H9 (cell line): ENCODE measurements around the gene DPH7. TPM values are rescaled to one million over a fixed set of nuclear protein-coding genes. Genes with fewer than 3 reads are reported as not detected.

Experiments used
- DNase-seq: peaks from one replicate; pipeline ENCODE4 v3.0.0-alpha.2; 2017
- H2AFZ ChIP-seq: one replicate; pipeline ENCODE4 v1.6.1; 2013; ENCODE audit warnings: mild to moderate bottlenecking, low read length, control low read depth, moderate library complexity
- H2AK5ac ChIP-seq: 2 replicates; pipeline ENCODE4 v1.6.1; 2013; ENCODE audit warnings: low read length, control low read depth, mixed read lengths; ENCODE audit not compliant: insufficient read length
- H2BK120ac ChIP-seq: one replicate; pipeline ENCODE4 v1.6.1; 2013; ENCODE audit warnings: low read depth, mild to moderate bottlenecking, low read length, control low read depth, inconsistent platforms; ENCODE audit not compliant: poor library complexity, severe bottlenecking
- H2BK12ac ChIP-seq: 2 replicates; pipeline ENCODE4 v1.6.1; 2013; ENCODE audit warnings: low read length, control low read depth, mixed read lengths, low read depth; ENCODE audit not compliant: insufficient read length
- H2BK15ac ChIP-seq: 2 replicates; pipeline ENCODE4 v1.6.1; 2013; ENCODE audit warnings: low read depth, low read length, control low read depth
- H2BK20ac ChIP-seq: one replicate; pipeline ENCODE4 v1.6.1; 2013; ENCODE audit warnings: low read depth, mild to moderate bottlenecking, low read length, control low read depth, inconsistent platforms; ENCODE audit not compliant: poor library complexity, severe bottlenecking
- H2BK5ac ChIP-seq: 2 replicates; pipeline ENCODE4 v1.6.1; 2013; ENCODE audit warnings: low read length, control low read depth, mixed read lengths; ENCODE audit not compliant: insufficient read length
- H3K14ac ChIP-seq: 2 replicates; pipeline ENCODE4 v1.6.1; 2013; ENCODE audit warnings: low read length, control low read depth; ENCODE audit not compliant: insufficient read depth
- H3K18ac ChIP-seq: 2 replicates; pipeline ENCODE4 v1.6.1; 2013; ENCODE audit warnings: low read depth, mild to moderate bottlenecking, mixed read lengths, low read length, control low read depth; ENCODE audit not compliant: insufficient read length
- H3K23ac ChIP-seq: 2 replicates; pipeline ENCODE4 v1.6.1; 2013; ENCODE audit warnings: low read length, control low read depth, mixed read lengths, low read depth; ENCODE audit not compliant: insufficient read length
- H3K23me2 ChIP-seq: 2 replicates; pipeline ENCODE4 v1.6.1; 2013; ENCODE audit warnings: low read depth, mild to moderate bottlenecking, mixed read lengths, low read length, control low read depth; ENCODE audit not compliant: insufficient read length, poor library complexity, severe bottlenecking
- H3K27ac ChIP-seq: 2 replicates; pipeline ENCODE4 v1.5.1; 2013; ENCODE audit warnings: low read length, control low read depth, mixed read lengths, low read depth; ENCODE audit not compliant: insufficient read length
- H3K27me3 ChIP-seq: 2 replicates; pipeline ENCODE4 v1.6.1; 2013; ENCODE audit warnings: low read length, control low read depth, inconsistent platforms; ENCODE audit not compliant: insufficient read depth
- H3K4ac ChIP-seq: 2 replicates; pipeline ENCODE4 v1.6.1; 2013; ENCODE audit warnings: low read depth, mild to moderate bottlenecking, control low read depth, inconsistent platforms, low read length, moderate library complexity
- H3K4me1 ChIP-seq: 2 replicates; pipeline ENCODE4 v1.6.1; 2013; ENCODE audit warnings: low read length, control low read depth, inconsistent platforms; ENCODE audit not compliant: insufficient read depth
- H3K4me2 ChIP-seq: 2 replicates; pipeline ENCODE4 v1.6.1; 2013; ENCODE audit warnings: low read length, control low read depth, mixed read lengths; ENCODE audit not compliant: insufficient read length, insufficient read depth
- H3K56ac ChIP-seq: 2 replicates; pipeline ENCODE4 v1.6.1; 2013; ENCODE audit warnings: low read depth, mild to moderate bottlenecking, mixed read lengths, low read length, control low read depth; ENCODE audit not compliant: insufficient read length
- H3K79me1 ChIP-seq: 2 replicates; pipeline ENCODE4 v1.6.1; 2013; ENCODE audit warnings: low read depth, mild to moderate bottlenecking, moderate library complexity, low read length, control low read depth, inconsistent platforms; ENCODE audit not compliant: insufficient read depth, poor library complexity, severe bottlenecking
- H3K79me2 ChIP-seq: 2 replicates; pipeline ENCODE4 v1.6.1; 2013; ENCODE audit warnings: low read length, control low read depth, inconsistent platforms; ENCODE audit not compliant: insufficient read depth
- H3K9ac ChIP-seq: 2 replicates; pipeline ENCODE4 v1.6.1; 2013; ENCODE audit warnings: low read length, control low read depth, mixed read lengths; ENCODE audit not compliant: insufficient read length; ENCODE audit errors: extremely low read depth
- H3K9me3 ChIP-seq: one replicate; pipeline ENCODE4 v1.6.1; 2013; ENCODE audit warnings: low read depth, low read length, inconsistent platforms; ENCODE audit not compliant: control insufficient read depth
- H3T11ph ChIP-seq: one replicate; pipeline ENCODE4 v1.6.1; 2013; ENCODE audit warnings: mild to moderate bottlenecking, low read length, control low read depth, inconsistent platforms
- H4K20me1 ChIP-seq: one replicate; pipeline ENCODE4 v1.6.1; 2013; ENCODE audit not compliant: control insufficient read depth, insufficient read length, insufficient read depth
- H4K5ac ChIP-seq: 2 replicates; pipeline ENCODE4 v1.6.1; 2013; ENCODE audit warnings: low read depth, mild to moderate bottlenecking, mixed read lengths, low read length, control low read depth; ENCODE audit not compliant: insufficient read length
- H4K8ac ChIP-seq: replicated peaks from 2 replicates; pipeline ENCODE4 v1.6.1; 2013; ENCODE audit warnings: low read length, control low read depth, mixed read lengths, low read depth; ENCODE audit not compliant: insufficient read length
- H4K91ac ChIP-seq: 2 replicates; pipeline ENCODE4 v1.6.1; 2013; ENCODE audit warnings: low read depth, mild to moderate bottlenecking, moderate library complexity, mixed read lengths, low read length, control low read depth; ENCODE audit not compliant: insufficient read length
- H3K27ac Mint-ChIP-seq, 3 experiments: 2 replicates in 2 of 3; 3 replicates in 1 of 3; pipeline ENCODE4 v1.8.0; 2020 to 2021; ENCODE audit warnings: mixed read lengths in 3 of 3, mild to moderate bottlenecking in 1 of 3, moderate library complexity in 1 of 3
- H3K27me3 Mint-ChIP-seq: 2 replicates; pipeline ENCODE4 v1.8.0; 2021; ENCODE audit warnings: low read depth, mild to moderate bottlenecking, moderate library complexity, mixed read lengths
- H3K36me3 Mint-ChIP-seq, 3 experiments: 2 replicates in 2 of 3; 3 replicates in 1 of 3; pipeline ENCODE4 v1.8.0; 2020 to 2021; ENCODE audit warnings: low read depth in 3 of 3, mixed read lengths in 3 of 3; ENCODE audit not compliant: insufficient read depth in 1 of 3
- H3K4me1 Mint-ChIP-seq, 2 experiments: 2 replicates each; pipeline ENCODE4 v1.8.0; 2020; ENCODE audit warnings: mixed read lengths in 2 of 2
- H3K4me3 Mint-ChIP-seq, 2 experiments: 2 replicates in 1 of 2; 3 replicates in 1 of 2; pipeline ENCODE4 v1.8.0; 2020 to 2021; ENCODE audit warnings: mild to moderate bottlenecking in 2 of 2, mixed read lengths in 2 of 2, moderate library complexity in 1 of 2
- H3K9me3 Mint-ChIP-seq, 2 experiments: 2 replicates in 1 of 2; 3 replicates in 1 of 2; pipeline ENCODE4 v1.8.0; 2020; ENCODE audit warnings: mild to moderate bottlenecking in 2 of 2, mixed read lengths in 2 of 2, moderate library complexity in 1 of 2
- WGBS: extraction: QIAGEN DNeasy Blood & Tissue Kit; methylation state at CpG from one replicate; pipeline ENCODE4 v1.1.7; 2013; ENCODE audit warnings: missing lambda C conversion rate, low lambda C conversion rate, mixed read lengths; ENCODE audit not compliant: insufficient read length; ENCODE audit errors: extremely low coverage; 5-methylcytosine and 5-hydroxymethylcytosine counted together
- total RNA-seq: library from RNA; stranded (reverse); gene quantifications from 2 replicates; pipeline ENCODE4 v1.2.1, GENCODE V29; 2021
- TF ChIP-seq, protein P1 (sequence below): fragments of 200-600 bp; sonication (generic); conservative IDR thresholded peaks from 3 replicates; pipeline ENCODE4 v1.8.0; 2021; ENCODE audit warnings: antibody characterized with exemption, mild to moderate bottlenecking

DPH7 gene
- total RNA-seq, 1 experiment from 2014 or later: 51.3 TPM

GRCh38 chr9:137580954-137581322 lies 2.2 kb upstream of the DPH7 start:
- H3T11ph ChIP-seq: no peak overlapping the region
- Mint-ChIP-seq H3K4me3 (no peak overlapping the region), H3K27me3 (no peaks in the 10 kb centered on the region), H3K9me3 (no peaks in the 10 kb centered on the region), H3K27ac (no peak overlapping the region), H3K36me3 (peaks cover 16 to 71% (median 53%) of the 10 kb centered on the region in 3 experiments; a peak in 6 of 7 replicates), H3K4me1 (peaks cover 29 to 40% of the 10 kb centered on the region in 2 experiments)
- no peak overlapping the region for H3K23ac ChIP-seq
- no peak overlapping the region for H2BK15ac ChIP-seq
- H2BK20ac ChIP-seq: no peak overlapping the region
- no peak overlapping the region for H2BK120ac ChIP-seq
- TF ChIP-seq, protein P1, sequence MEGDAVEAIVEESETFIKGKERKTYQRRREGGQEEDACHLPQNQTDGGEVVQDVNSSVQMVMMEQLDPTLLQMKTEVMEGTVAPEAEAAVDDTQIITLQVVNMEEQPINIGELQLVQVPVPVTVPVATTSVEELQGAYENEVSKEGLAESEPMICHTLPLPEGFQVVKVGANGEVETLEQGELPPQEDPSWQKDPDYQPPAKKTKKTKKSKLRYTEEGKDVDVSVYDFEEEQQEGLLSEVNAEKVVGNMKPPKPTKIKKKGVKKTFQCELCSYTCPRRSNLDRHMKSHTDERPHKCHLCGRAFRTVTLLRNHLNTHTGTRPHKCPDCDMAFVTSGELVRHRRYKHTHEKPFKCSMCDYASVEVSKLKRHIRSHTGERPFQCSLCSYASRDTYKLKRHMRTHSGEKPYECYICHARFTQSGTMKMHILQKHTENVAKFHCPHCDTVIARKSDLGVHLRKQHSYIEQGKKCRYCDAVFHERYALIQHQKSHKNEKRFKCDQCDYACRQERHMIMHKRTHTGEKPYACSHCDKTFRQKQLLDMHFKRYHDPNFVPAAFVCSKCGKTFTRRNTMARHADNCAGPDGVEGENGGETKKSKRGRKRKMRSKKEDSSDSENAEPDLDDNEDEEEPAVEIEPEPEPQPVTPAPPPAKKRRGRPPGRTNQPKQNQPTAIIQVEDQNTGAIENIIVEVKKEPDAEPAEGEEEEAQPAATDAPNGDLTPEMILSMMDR: no peak
- H2AK5ac ChIP-seq: no peak overlapping the region
- no peaks in the 10 kb centered on the region for H3K27me3 ChIP-seq
- H3K79me1 ChIP-seq: peaks cover 7% of the 10 kb centered on the region
- no peak overlapping the region for H3K18ac ChIP-seq
- H3K4ac ChIP-seq: no peak overlapping the region
- no peak for DNase-seq
- H3K56ac ChIP-seq: no peak overlapping the region
- no peak overlapping the region for H2BK5ac ChIP-seq
- H4K20me1 ChIP-seq: no peaks in the 10 kb centered on the region
- no peak overlapping the region for H4K91ac ChIP-seq
- peaks cover 4% of the 10 kb centered on the region; the same call in 1 of the 2 replicates for H3K4me1 ChIP-seq
- H3K23me2 ChIP-seq: peaks cover 12% of the 10 kb centered on the region
- H2AFZ ChIP-seq: no peak overlapping the region
- no peaks in the 10 kb centered on the region for H3K9me3 ChIP-seq
- WGBS: no CpG with 5 or more reads among the region's 4 CpGs
- H3K4me2 ChIP-seq: no peak overlapping the region
- no peak overlapping the region for H2BK12ac ChIP-seq
- H4K5ac ChIP-seq: no peak overlapping the region
- no peak overlapping the region for H3K9ac ChIP-seq
- no peak overlapping the region; the same call in 1 of the 2 replicates for H3K14ac ChIP-seq
- H3K27ac ChIP-seq: no peak overlapping the region
- no peak overlapping the region for H4K8ac ChIP-seq
- peaks cover 10% of the 10 kb centered on the region; the same call in 1 of the 2 replicates for H3K79me2 ChIP-seq
